MM.1S (cell line): ENCODE data around the gene TMC2.

Experiments
- DNase-seq: peaks from one replicate; pipeline ENCODE4 v3.0.0-alpha.2; 2015
- H2AFZ ChIP-seq: fragments of 300-600 bp; sonication (generic); 2 replicates; pipeline ENCODE4 v1.6.0; 2016; ENCODE audit warnings: antibody characterized with exemption, low read length
- H3F3A ChIP-seq: fragments of 300-600 bp; sonication (generic); 2 replicates; pipeline ENCODE4 v1.6.1; 2016; ENCODE audit warnings: mild to moderate bottlenecking, antibody characterized with exemption, low read length, moderate library complexity, mixed read lengths; ENCODE audit not compliant: insufficient read depth
- H3K27ac ChIP-seq: fragments of 300-600 bp; sonication (generic); 2 replicates; pipeline ENCODE4 v1.5.1; 2016; ENCODE audit warnings: mild to moderate bottlenecking, low read length
- H3K27me3 ChIP-seq: fragments of 300-600 bp; sonication (generic); replicated peaks from 2 replicates; pipeline ENCODE4 v1.6.0; 2016; ENCODE audit warnings: low read length; ENCODE audit not compliant: insufficient read depth
- H3K36me3 ChIP-seq: fragments of 300-600 bp; sonication (generic); replicated peaks from 2 replicates; pipeline ENCODE4 v1.6.1; 2016; ENCODE audit warnings: mild to moderate bottlenecking, low read length, mixed read lengths; ENCODE audit not compliant: insufficient read depth
- H3K4me1 ChIP-seq: fragments of 300-600 bp; sonication (generic); 2 replicates; pipeline ENCODE4 v1.6.1; 2016; ENCODE audit warnings: low read length, mixed read lengths
- H3K4me2 ChIP-seq: fragments of 300-600 bp; sonication (generic); 2 replicates; pipeline ENCODE4 v1.6.0; 2016; ENCODE audit warnings: low read depth, low read length
- H3K4me3 ChIP-seq: fragments of 300-600 bp; sonication (generic); 2 replicates; pipeline ENCODE4 v1.5.1; 2016; ENCODE audit warnings: low read length, mixed read lengths
- H3K79me2 ChIP-seq: fragments of 300-600 bp; sonication (generic); 2 replicates; pipeline ENCODE4 v1.6.1; 2016; ENCODE audit warnings: mixed run types, low read length, mixed read lengths
- H3K9ac ChIP-seq: fragments of 300-600 bp; sonication (generic); 2 replicates; pipeline ENCODE4 v1.6.1; 2016; ENCODE audit warnings: low read length, mixed read lengths
- H3K9me2 ChIP-seq: fragments of 300-600 bp; sonication (generic); replicated peaks from 2 replicates; pipeline ENCODE4 v1.6.1; 2016; ENCODE audit warnings: mild to moderate bottlenecking, low read length, mixed read lengths; ENCODE audit not compliant: insufficient read depth
- H3K9me3 ChIP-seq: fragments of 300-600 bp; sonication (generic); replicated peaks from 2 replicates; pipeline ENCODE4 v1.6.1; 2016; ENCODE audit warnings: mild to moderate bottlenecking, low read length, mixed read lengths; ENCODE audit not compliant: insufficient read depth
- H4K20me1 ChIP-seq: fragments of 300-600 bp; sonication (generic); 2 replicates; pipeline ENCODE4 v1.6.1; 2016; ENCODE audit warnings: mild to moderate bottlenecking, low read length, moderate library complexity, mixed read lengths; ENCODE audit not compliant: insufficient read depth
- EZH2 ChIP-seq: fragments of 300-600 bp; sonication (generic); optimal IDR thresholded peaks from 2 replicates; pipeline ENCODE3; 2017; ENCODE audit warnings: low read depth, mild to moderate bottlenecking, antibody characterized with exemption, low read length, mixed read lengths
- EZH2phosphoT487 ChIP-seq: fragments of 300-600 bp; sonication (generic); IDR thresholded peaks from 2 replicates; pipeline ENCODE4 v1.6.1; 2018; ENCODE audit warnings: antibody characterized with exemption, low read length
- TF ChIP-seq, protein P1 (sequence below): fragments of 300-600 bp; sonication (generic); IDR thresholded peaks from 2 replicates; pipeline ENCODE4 v1.5.1; 2016; ENCODE audit warnings: antibody characterized with exemption, low read length, mixed read lengths

Gene TMC2

DNA sequence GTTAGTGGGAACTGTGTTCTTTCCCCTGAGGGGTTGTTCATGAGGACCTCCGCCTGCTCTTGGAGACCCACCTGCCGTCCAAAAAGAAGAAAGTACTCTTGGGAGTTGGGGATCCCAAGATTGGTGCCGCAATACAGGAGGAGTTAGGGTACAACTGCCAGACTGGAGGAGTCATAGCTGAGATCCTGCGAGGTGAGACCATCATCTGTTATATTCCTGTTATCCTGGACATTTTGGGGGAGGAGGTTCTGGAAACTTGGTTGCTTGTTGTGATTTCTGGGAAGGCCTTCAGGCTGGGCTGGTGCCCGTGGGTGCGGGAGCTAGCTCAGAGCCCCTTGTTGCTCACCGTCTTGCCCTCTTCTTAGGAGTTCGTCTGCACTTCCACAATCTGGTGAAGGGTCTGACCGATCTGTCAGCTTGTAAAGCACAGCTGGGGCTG, 118.0 kb downstream of the TMC2 start:
- Histone ChIP-seq H3K36me3 (peaks cover 36% of the 10 kb centered on the region), H3K27ac (peak overlapping the region; percentile 10; the same call in 1 of the 2 replicates), H3F3A (peaks cover 80% of the 10 kb centered on the region), H3K27me3 (no peaks in the 10 kb centered on the region), H2AFZ (no peak overlapping the region), H3K79me2 (peaks cover 54% of the 10 kb centered on the region), H3K9me2 (no peaks in the 10 kb centered on the region), H3K4me2 (peak overlapping the region; percentile 76), H3K9ac (peak overlapping the region; percentile 99; the same call in 1 of the 2 replicates), H3K9me3 (no peaks in the 10 kb centered on the region), H3K4me3 (peak overlapping the region; percentile 86), H3K4me1 (peaks cover 12% of the 10 kb centered on the region), H4K20me1 (peaks cover 51% of the 10 kb centered on the region)
- no peak for DNase-seq
- TF ChIP-seq EZH2 (no peak), EZH2phosphoT487 (no peak)
- TF ChIP-seq, protein P1, sequence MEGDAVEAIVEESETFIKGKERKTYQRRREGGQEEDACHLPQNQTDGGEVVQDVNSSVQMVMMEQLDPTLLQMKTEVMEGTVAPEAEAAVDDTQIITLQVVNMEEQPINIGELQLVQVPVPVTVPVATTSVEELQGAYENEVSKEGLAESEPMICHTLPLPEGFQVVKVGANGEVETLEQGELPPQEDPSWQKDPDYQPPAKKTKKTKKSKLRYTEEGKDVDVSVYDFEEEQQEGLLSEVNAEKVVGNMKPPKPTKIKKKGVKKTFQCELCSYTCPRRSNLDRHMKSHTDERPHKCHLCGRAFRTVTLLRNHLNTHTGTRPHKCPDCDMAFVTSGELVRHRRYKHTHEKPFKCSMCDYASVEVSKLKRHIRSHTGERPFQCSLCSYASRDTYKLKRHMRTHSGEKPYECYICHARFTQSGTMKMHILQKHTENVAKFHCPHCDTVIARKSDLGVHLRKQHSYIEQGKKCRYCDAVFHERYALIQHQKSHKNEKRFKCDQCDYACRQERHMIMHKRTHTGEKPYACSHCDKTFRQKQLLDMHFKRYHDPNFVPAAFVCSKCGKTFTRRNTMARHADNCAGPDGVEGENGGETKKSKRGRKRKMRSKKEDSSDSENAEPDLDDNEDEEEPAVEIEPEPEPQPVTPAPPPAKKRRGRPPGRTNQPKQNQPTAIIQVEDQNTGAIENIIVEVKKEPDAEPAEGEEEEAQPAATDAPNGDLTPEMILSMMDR, result no peak

DNA sequence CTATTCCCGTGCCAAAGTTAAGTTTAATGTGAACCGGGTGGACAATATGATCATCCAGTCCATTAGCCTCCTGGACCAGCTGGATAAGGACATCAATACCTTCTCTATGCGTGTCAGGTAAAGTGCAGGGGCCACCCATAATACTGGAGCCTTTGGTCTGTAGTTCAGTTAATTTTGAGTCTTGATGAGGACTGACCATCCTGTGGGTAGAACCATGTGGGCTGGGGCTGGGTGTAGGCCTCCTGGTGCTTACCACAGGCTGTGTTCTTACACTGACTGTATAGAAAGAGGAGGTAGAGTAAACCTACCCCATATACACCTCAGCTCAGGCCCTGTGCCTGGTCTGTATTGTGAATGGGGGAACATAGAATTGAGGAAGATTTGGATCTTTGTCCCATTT, 118.5 kb downstream of the TMC2 start:
- H2AFZ ChIP-seq, result no peak overlapping the region
- no peak for DNase-seq
- peak overlapping the region; percentile 76; the same call in 1 of the 2 replicates for H3K4me2 ChIP-seq
- H3F3A ChIP-seq, result peaks cover 85% of the 10 kb centered on the region
- peak overlapping the region; percentile 86; the same call in 1 of the 2 replicates for H3K4me3 ChIP-seq
- H3K27ac ChIP-seq, result no peak overlapping the region
- H3K27me3 ChIP-seq, result no peaks in the 10 kb centered on the region
- peaks cover 36% of the 10 kb centered on the region for H3K36me3 ChIP-seq
- H3K9me2 ChIP-seq, result no peaks in the 10 kb centered on the region
- peaks cover 12% of the 10 kb centered on the region for H3K4me1 ChIP-seq
- peak overlapping the region; percentile 99; the same call in 1 of the 2 replicates for H3K9ac ChIP-seq
- H3K9me3 ChIP-seq, result no peaks in the 10 kb centered on the region
- H4K20me1 ChIP-seq, result peaks cover 51% of the 10 kb centered on the region
- peaks cover 54% of the 10 kb centered on the region for H3K79me2 ChIP-seq
- no peak for TF ChIP-seq EZH2phosphoT487
- TF ChIP-seq, protein P1, result no peak
- no peak for TF ChIP-seq EZH2

DNA sequence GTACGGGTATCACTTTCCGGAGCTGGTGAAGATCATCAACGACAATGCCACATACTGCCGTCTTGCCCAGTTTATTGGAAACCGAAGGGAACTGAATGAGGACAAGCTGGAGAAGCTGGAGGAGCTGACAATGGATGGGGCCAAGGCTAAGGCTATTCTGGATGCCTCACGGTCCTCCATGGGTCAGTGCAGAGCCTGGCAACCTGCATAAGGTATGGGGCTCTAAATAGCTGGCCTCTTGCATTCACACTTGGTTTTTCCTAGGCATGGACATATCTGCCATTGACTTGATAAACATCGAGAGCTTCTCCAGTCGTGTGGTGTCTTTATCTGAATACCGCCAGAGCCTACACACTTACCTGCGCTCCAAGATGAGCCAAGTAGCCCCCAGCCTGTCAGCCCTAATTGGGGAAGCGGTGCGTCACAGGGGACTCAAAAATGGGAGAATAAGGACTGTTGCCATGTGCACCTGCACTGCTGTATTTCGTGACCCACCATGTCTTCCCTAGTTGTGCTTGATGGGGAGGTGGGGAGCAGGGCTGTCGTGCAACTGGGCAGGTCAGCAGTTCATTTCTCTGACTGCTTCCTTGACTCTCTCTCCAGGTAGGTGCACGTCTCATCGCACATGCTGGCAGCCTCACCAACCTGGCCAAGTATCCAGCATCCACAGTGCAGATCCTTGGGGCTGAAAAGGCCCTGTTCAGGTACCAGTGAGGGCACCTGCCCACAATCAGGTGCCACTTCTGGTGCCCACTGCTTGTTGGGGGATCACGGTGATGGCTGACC, 119.2 kb downstream of the TMC2 start:
- Histone ChIP-seq H3K9me3 (no peaks in the 10 kb centered on the region), H3K4me2 (peak overlapping the region; percentile 76; the same call in 1 of the 2 replicates), H3K4me3 (no peak overlapping the region), H3K27ac (no peak overlapping the region), H3K9me2 (no peaks in the 10 kb centered on the region), H3K27me3 (no peaks in the 10 kb centered on the region), H3K79me2 (peaks cover 54% of the 10 kb centered on the region), H3K36me3 (peaks cover 36% of the 10 kb centered on the region), H3K9ac (no peak overlapping the region), H3K4me1 (peaks cover 12% of the 10 kb centered on the region), H3F3A (peaks cover 81% of the 10 kb centered on the region), H4K20me1 (peaks cover 51% of the 10 kb centered on the region), H2AFZ (no peak overlapping the region)
- no peak for TF ChIP-seq EZH2phosphoT487
- no peak for TF ChIP-seq EZH2
- TF ChIP-seq, protein P1, result no peak
- DNase-seq, result no peak
